ENCODE results near the gene LLGL1.

DNA sequence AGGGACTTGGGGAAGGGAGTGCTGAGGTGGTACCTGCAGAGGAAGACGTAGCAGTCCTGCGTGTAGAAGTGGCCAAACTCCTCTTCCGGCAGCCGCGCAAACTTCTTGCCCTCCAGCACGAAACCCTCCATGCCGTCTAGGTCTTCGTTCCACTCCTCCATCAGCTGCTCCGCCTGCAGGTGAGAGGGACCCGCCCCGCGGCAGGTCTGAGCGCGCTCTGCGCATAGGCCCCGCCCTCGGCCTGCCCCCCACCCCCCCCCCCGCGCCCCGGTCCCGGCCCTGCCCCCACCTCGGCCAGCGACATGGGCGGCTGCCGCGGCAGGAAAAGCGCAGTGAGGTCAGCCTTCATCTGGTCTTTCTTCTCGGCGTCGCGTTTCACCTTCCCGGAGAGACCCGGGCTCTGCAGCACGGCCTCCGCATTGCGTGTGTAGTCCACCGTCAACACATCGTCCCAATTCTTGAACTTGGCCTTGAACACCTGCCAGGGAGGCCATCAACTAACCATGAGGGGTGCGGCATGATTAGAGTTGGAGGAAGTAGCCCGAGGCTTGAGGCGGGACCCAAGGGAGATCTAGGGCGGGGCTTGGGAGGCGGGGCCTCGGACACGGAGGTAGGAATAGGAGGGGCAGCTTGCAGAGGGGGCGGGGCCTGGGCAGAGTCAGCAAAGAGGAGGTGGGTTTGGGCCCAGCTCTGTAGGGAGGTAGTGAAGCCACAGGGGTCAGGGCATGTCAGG, 21.6 kb downstream of the LLGL1 start:
- TF ChIP-seq, protein P1, sequence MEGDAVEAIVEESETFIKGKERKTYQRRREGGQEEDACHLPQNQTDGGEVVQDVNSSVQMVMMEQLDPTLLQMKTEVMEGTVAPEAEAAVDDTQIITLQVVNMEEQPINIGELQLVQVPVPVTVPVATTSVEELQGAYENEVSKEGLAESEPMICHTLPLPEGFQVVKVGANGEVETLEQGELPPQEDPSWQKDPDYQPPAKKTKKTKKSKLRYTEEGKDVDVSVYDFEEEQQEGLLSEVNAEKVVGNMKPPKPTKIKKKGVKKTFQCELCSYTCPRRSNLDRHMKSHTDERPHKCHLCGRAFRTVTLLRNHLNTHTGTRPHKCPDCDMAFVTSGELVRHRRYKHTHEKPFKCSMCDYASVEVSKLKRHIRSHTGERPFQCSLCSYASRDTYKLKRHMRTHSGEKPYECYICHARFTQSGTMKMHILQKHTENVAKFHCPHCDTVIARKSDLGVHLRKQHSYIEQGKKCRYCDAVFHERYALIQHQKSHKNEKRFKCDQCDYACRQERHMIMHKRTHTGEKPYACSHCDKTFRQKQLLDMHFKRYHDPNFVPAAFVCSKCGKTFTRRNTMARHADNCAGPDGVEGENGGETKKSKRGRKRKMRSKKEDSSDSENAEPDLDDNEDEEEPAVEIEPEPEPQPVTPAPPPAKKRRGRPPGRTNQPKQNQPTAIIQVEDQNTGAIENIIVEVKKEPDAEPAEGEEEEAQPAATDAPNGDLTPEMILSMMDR (conservative IDR thresholded peaks at IDR 0.05; ENCODE audit: low read depth, low read length), result no peak
- no peak for TF ChIP-seq EZH2 (IDR thresholded peaks at IDR 0.05; ENCODE audit: low read length, unreplicated experiment)
